CD4-positive, alpha-beta T cell treated with Interleukin-10 for 1 hour (primary cell): ENCODE measurements around the gene EIF4ENIF1.
A peak's percentile ranks its signal among the peaks of the same experiment; 100 is the strongest.
"Not testable (repeated sequence)": the region's sequence is repeated elsewhere in the genome, so short reads cannot be mapped to it uniquely, and the experiment has no call there.

Experiments
- DNase-seq: peaks from one replicate; pipeline ENCODE4 v3.0.0-alpha.2; 2020

Gene EIF4ENIF1

DNA sequence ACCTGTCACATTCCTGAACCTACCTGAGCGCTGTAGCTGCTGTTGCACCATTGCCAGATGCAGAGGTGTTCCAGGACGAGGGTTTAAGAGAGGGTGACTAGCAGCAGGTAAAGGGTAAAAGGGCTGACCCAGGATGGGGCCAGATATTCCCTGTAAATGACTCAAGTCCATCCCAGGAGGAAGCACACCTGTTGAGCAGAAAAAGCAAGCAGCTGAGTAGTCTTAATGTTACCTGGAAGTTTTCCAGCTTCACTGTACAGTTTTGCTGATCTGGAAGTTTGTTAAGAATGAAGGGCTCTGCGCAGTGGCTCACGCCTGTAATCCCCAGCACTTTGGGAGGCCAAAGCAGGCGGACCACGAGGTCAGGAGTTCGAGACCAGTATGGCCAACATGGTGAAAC is 49.0 kb downstream of the EIF4ENIF1 start:
- DNase-seq: no peak

DNA sequence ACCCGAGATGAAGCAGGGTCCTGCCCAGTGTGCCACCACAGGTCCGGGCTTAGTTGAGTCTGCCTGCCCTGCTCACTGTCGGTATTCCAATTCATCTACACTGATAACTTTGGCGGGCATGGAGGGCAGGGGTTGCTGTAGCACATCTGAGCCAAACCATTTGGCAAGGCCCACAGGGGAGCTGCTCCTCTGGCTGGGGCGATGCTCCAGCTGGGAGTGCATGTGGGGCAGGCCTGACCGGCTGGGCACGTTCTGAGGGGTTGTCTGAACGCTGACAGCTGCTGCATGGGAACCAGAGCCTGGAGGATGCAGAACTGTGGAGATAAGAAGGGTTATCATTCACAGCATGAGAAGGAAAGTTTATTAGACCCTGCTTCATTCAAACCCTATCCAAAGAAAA is 49.8 kb downstream of the EIF4ENIF1 start:
- no peak for DNase-seq

DNA sequence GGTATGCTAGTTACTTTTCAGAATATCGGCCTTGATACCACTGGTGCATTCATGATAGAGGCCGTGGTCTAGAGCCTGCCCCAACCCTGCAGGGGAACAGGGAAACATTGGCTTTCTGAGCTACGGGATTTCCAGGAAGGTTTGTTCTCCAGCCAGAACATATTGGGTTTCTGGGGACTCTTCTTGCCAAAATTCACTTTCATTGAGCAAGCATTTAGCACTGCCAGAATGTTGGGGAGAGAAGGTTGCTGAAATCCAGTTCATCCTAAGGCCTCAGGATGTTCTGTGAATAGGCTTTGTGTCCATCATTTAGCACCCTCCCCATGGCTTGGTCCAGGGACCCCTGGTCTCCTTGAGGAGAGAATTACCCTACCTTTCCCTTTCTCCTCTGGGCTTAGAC is 53.5 kb downstream of the EIF4ENIF1 start:
- DNase-seq: no peak

DNA sequence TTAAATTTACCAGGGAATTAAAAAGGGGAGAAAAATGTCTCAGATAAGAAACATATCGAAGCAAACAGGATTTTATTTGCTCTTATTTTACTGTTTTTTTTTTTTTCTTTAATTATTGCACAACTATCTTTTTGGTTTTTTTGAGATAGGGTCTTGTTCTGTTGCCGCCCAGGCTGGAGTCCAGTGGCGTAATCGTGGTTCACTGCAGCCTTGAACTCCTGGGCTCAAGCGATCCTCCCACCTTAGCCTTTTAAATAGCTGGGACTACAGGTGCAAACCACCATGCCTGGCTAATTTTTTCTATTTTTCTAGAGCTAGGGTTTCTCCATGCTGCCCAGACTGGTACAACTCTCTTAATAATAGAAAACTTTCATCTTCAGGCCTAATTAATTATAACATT is 57.7 kb downstream of the EIF4ENIF1 start:
- no peak for DNase-seq

DNA sequence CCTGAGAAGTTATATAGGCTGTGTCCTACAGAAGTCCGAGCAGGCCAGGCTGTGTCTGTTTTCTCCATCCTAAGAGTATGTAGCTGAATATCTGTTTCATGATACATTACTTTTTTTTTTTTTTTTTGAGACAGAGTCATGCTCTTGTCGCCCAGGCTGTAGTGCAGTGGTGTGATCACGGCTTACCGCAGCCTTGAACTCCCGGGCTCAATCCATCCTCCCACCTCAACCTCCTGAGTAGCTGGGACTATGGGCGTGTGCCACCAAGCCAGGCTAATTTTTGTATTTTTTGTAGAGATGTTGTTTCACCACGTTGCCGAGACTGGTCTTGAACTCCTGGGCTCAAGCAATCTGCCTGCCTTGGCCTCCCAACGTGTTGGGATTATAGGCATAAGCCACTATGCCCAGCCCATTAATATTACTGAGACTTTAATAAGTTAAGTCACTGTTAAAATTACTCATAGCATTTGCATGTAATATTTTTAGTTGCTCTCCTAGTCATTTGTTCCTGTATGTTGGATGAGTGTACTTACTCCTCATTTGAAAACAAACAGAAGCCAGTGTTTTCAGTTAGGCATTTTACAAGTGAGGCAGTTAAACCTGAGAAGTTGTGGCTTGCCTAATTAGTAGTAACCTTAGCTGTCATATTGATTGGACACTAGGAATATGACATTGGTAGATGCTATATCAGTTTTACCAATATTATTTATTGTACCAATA is 64.2 kb downstream of the EIF4ENIF1 start:
- DNase-seq: no peak

DNA sequence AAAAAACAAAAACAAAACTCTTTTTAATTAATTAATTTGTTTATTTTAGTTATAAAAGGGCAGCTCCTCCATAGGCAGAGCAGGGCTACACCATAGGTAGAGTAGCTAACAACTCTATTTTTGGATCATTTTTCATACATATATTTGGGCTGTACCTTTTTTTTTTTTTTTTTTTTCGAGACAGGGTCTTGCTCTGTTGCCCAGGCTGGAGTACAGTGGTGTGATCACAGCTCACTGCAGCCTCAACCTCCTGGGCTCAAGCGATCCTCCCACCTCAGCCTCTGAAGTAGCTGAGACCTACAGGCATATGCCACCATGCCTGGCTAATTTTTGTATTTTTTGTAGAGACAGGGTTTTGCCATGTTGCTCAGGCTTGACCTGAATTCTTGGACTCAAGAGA is 87.3 kb downstream of the EIF4ENIF1 start:
- DNase-seq: not testable (repeated sequence)

DNA sequence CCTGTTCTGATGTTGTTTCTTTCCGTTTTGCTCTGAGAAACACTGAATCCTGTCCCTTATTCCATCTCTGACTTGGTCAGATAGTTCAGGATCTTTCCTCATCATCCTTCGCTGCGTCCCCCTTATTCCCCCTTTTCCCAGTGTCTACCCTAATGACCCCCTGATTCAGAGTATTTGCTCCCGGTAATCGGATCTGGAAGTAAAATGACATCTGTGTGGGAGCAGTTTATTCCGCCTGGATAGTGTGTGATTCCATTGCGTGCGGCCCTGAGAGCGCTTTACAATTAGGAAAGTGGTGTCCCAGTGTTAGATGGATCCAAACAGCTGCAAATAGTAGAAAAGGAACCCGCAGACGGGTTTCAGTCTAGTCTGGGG is 89.6 kb downstream of the EIF4ENIF1 start:
- DNase-seq: no peak

DNA sequence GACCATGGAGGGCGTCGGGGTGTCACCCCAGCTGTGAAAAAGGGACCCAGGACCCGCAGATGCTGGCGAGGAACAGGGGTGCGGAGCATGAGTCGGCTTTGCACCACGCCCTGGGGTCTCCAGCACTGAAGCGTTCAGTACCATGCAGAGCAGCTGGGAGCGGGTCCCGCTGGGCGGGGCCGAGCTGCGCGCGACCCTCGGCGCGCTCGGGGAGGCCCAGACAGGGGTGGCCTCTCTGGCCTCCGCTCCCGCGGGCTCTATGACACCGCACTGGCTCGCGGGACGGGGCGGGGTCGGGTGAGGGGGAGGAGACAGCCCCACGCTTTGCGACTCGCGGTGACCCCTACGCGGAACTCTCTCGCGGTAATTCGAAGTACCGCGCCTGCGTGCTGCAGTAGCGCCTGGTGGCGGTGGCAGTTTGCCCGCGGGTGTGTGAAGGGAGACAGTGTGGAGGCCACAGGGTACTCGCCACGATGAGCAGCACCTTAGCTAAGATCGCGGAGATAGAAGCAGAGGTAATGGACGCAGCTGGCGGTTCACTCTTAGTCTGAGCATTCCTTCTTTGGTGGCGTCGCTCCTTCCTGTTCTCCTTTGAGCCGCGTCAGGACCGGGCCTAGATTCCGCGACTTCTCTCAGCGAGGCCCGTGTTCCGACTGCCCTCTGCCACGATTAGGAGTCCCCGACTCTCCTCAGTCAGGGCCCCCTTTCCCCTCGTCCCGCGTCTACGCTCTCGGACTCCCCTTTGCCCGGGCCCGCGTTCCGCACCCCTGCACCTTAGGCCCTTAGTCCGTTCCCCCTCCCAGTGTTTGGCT is 90.2 kb downstream of the EIF4ENIF1 start, which contains the start of gene DRG1:
DRG1 (plus strand) TSS at position 394 of the 812 bp plus-strand sequence; CDS start at position 474, 80 bp downstream.
- DNase-seq: peak; percentile 96

DNA sequence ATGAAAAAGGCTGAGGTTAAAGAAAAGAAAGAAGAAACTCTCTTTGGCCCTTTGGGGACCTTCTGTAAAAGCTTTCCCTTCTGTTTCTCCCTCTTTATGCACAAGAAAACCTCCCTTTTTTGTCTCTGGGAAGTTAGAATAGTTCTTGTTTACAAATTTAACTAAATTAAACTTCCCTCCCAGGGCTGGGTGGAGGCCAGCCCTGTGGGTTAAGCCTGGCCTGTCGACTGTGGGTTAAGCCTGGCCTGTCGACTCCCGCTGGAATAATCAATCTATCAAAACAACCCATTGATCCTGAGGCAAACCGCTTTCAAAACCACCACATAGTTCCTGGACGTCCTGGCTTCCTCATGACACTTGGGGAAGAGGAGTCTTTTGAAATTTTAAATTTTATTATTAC is 91.4 kb downstream of the EIF4ENIF1 start:
- DNase-seq: no peak

DNA sequence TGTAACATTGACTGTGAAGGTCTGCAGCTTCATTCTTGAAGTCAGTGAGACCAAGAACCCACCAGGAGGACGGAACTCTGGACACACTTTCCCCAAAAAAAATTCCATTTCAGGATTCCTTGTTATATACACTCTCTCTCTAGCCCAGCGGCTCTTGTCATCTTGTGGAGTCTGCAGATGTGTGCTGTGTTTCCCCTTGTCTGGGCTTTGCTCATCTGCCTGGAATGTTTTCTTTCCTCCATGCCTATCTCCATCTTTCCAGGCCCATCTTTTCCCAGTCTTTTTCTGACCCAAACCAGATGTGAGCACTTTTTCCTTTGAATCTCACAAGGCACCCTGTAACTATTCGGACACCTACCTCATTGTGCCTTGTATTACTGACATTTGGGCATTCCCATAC is 95.3 kb downstream of the EIF4ENIF1 start:
- DNase-seq: no peak

DNA sequence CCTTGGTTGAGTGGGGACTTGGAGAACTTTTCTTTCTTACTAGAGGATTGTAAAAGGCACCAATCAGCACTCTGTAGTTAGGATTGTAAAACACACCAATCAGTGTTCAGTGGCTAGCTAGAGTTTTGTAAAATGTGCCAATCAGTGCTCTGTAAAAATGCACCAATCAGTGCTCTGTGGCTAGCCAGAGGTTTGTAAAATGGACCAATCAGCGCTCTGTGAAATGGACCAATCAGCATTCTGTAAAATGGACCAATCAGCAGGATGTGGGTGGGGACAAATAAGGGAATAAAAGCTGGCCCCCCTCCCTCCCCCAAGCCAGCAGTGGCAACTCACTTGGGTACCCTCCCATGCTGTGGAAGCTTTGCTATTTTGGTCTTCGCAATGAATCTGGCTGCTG is 95.7 kb downstream of the EIF4ENIF1 start:
- peak; percentile 14 for DNase-seq
